SKM-1 (cell line): Measurements from ENCODE around the gene LRPAP1.
"Not testable (repeated sequence)": the region's sequence is repeated elsewhere in the genome, so short reads cannot be mapped to it uniquely, and the experiment has no call there.

Source experiments
- DNase-seq: peaks from one replicate; lab custom pipeline; 2025; ENCODE audit not compliant: unreplicated experiment; lab: John Stamatoyannopoulos, UW

The LRPAP1 gene

GRCh38 chr4:3463556-3464348 is 68.5 kb downstream of the LRPAP1 start:
- no peak for DNase-seq

GRCh38 chr4:3462790-3463415 is 69.3 kb downstream of the LRPAP1 start, which contains the start of gene DOK7:
TSS of gene DOK7 (plus strand) at chr4:3463306. CDS start at chr4:3463376, 70 bp downstream.
- no peak for DNase-seq

- DNase-seq, result no peak
These were observed 69.9 kb downstream of the LRPAP1 start for GRCh38 chr4:3462321-3462789.

GRCh38 chr4:3461515-3462291 is 70.5 kb downstream of the LRPAP1 start:
- no peak for DNase-seq

- no peak for DNase-seq
These were observed 71.3 kb downstream of the LRPAP1 start for GRCh38 chr4:3460926-3461325.

- not testable (repeated sequence) for DNase-seq
These were observed 73.1 kb downstream of the LRPAP1 start for GRCh38 chr4:3459156-3459555.

GRCh38 chr4:3458371-3458770 is 73.9 kb downstream of the LRPAP1 start:
- DNase-seq, result no peak

GRCh38 chr4:3455596-3455995 is 76.6 kb downstream of the LRPAP1 start:
- not testable (repeated sequence) for DNase-seq
